HG02943 (cell line): ENCODE measurements around the gene MKRN2.

Experiments
- ATAC-seq: cut with Tn5 transposase; IDR thresholded peaks from one replicate; pipeline ENCODE4 v1.9.1; 2021; ENCODE audit warnings: mild to moderate bottlenecking, low read depth, moderate library complexity; ENCODE audit not compliant: unreplicated experiment

MKRN2 gene

DNA sequence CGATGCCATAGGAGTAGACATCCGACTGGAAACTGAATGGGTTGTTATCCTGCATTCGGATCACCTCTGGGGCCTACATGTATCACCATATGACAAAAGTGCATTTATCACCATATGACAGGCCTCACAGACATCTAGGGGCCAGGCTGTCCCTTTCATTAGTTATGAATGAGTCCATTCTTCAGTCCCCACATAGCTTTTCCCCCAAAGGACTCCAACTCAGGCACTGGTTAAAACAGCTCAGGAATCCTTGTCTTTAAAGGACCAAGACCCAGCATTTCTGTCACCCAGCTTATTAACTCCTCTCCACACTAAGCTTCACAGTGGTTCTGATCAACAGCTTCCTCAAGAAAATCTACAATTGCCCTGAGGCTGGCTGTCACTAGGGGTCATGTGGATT lies 28.3 kb downstream of the MKRN2 start:
- ATAC-seq, result no peak

- ATAC-seq, result no peak
These were observed 29.1 kb downstream of the MKRN2 start for GRCh38 chr3:12585970-12586369.

DNA sequence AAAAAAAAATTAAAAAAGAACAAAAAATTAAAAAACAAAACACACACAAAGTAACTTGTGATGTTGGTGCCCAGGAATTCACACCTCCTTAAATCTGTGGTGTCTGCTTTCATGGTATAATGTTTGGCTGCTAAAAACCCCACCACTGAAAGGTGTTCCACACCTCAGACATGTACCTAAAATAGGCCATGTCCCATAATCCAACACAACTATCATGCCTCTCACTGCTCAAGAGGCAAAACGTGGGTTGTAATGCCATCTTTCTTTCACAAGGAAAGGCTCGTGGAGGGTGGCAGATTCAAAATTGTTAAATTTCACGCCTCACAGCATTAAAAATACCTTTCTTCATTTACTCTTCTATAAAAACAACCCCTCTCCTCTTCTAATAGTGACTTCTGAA lies 29.5 kb downstream of the MKRN2 start:
- no peak for ATAC-seq

GRCh38 chr3:12588039-12589009 lies 31.4 kb downstream of the MKRN2 start:
- ATAC-seq, result no peak

DNA sequence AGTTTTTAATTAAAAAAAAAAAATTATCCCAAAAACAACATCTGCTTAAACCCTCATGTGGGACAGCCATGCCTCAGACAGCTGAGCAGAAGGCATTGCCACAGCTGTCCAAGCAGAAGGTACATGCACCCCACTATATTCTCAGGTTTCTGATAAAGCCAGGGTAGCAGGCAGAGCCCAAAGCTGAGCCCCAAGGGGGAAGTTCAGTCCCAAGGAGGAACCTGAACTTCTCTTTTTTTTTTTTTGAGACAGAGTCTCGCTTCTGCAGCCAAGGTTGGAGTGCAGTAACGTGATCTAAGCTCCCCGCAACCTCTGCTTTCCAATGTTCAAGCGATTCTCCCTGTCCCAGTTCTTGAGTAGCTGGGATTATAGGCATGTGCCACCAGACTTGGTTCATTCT lies 33.2 kb downstream of the MKRN2 start:
- no peak for ATAC-seq

GRCh38 chr3:12591456-12591855 lies 34.6 kb downstream of the MKRN2 start:
- no peak for ATAC-seq

DNA sequence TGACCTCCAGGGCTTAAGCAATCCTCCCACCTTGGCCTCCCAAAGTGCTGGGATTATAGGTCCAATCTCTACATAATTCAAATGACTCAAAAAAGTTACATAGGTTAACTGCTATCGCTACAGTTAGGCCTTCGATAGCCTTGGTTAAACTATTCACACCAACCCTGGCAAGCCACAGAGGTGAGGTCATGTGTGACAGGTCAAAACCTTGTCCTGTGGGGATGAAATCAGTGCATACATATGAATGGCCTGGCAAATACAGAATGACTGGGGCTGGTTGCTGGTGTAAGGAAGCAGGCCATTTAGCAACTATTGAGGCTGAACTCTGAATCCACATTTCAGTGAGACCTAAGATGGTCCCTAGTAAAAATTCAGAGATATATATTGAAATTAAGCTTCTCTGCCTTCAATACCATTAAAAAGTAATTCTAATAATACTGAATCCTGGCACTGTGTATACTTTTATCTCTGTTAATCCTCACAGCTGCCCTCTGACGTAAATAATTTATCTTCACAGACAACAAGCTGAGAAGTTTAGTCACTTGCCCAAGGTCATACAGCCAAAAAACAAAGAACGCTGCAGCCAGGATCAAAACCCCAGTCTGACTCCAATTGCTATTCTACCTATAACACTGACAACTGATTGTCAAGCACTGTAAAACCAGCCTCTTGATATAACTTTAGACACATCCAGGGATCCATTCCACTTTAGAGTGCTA lies 35.3 kb downstream of the MKRN2 start:
- no peak for ATAC-seq

DNA sequence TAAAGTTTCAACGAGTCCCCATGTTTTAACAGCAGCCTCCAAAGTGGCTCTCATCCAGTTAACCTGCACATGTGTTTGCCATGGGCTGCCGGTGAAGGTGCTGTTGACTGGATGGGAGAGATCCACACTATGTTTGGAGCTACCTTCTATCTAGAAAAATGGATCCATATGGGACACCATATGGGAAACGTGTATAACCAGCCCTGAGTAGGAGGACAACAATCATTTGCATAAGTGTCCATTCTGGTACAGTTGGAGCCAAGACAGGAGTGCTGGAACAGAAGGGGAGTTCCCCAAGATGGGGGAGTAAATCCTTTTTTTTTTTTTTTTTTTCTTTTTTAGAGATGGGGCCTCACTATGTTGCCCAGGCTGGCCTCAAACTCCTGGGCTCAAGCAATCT lies 36.6 kb downstream of the MKRN2 start:
- ATAC-seq, result no peak

DNA sequence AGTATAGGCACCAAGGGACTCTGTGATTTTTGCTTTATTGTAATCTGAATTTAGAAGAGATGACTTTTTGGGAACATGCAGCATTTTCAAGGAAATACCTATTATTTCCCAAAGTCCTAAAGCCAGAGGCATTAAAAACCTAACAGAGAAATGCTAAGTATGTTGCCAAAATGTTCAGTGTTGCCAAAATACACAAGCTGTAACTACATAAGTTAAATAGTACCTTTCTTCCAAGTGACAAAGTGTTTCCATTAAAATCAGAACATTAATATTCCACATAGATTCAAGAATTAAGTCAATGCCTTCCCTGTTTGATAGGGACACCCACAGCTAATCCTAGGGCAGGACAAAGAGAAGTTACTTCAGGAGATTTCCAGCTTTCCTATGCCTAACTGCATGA lies 42.0 kb downstream of the MKRN2 start:
- ATAC-seq, result no peak

- no peak for ATAC-seq
These were observed 44.2 kb downstream of the MKRN2 start for GRCh38 chr3:12601072-12601471.

- no peak for ATAC-seq
These were observed 47.1 kb downstream of the MKRN2 start for GRCh38 chr3:12603969-12604368.

GRCh38 chr3:12608376-12608775 lies 51.5 kb downstream of the MKRN2 start:
- ATAC-seq, result no peak

DNA sequence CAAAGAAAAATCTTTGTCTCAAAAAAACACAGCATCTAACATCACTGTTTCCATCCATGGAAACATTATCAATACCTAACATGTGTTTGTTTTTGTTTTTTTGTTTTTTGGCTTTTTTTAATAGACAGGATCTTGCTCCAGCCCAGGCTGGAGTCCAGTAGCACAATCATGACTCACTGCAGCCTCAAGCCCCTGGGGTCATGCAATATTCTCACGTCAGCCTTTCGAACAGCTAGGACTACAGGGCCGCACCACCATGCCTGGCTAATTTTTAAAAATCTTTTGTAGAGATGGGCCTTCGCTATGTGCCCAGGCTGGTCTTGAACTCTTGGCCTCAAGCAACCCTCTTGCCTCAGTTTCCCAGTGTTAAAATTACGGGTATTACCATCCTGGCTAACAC lies 54.2 kb downstream of the MKRN2 start:
- ATAC-seq, result no peak

DNA sequence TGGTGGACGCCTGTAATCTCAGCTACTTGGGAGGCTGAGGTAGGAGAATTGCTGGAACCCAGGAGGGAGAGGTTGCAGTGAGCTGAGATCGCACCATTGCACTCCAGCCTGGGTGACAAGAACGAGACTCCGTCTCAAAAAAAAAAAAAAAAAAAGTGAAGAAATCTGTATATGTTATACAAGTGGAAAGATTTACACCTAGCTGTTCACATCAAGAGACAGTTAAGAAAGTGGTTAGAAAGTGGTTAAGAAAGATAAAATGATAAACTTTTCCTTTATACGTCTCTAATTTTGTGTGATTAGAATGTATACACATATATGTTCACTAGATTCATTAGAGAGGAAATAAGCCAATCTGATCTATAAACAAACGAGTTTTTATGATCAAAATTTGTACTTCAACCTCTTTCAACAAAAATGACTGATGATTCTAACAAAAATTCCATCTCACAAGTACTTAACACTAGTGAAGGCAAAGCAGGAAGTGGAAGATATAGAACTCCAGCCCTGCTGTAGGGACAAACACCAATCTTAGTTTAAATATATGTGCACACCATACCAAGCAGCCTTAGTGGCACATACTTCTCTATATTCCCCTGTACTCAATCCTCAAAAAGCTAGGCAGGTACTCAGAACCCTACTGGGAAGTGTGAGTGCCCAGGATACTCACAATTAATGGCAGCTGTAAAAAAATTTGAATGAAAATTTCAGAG lies 55.8 kb downstream of the MKRN2 start:
- ATAC-seq, result no peak

- no peak for ATAC-seq
These were observed 56.4 kb downstream of the MKRN2 start for GRCh38 chr3:12613250-12613649.

GRCh38 chr3:12615266-12615665 lies 58.4 kb downstream of the MKRN2 start:
- no peak for ATAC-seq

DNA sequence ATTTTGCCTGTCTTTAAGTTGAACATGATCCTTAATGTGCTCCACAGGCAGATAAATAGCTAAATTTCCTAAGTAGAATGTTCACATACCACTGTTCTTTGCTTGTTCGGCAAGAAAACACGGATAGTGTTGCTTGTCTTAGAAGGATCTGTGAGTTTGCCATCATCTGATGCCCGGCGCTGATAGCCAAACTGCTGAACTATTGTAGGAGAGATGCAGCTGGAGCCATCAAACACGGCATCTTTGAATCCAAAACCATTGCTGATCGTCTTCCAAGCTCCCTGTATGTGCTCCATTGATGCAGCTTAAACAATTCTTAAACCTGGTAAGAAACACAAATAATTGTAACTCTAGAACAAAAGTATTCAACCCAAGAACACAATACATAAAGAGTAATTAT lies 61.5 kb downstream of the MKRN2 start:
- ATAC-seq, result no peak

DNA sequence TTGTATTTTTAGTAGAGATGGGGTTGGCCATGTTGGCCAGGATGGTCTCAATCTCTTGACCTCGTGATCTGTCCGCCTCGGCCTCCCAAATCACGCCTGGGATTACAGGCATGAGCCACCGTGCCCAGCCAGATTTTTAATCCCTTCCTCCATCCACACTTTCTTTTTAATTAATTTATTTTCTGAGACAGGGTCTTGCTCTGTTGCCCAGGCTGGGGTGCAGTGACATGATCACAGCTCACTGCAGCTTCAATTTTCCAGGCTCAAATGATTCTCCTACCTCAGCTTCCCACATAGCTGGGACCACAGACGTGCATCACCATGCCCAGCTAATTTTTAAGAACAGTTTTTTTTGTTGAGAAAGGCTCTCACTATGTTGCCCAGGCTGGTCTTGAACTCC lies 63.4 kb downstream of the MKRN2 start:
- no peak for ATAC-seq

DNA sequence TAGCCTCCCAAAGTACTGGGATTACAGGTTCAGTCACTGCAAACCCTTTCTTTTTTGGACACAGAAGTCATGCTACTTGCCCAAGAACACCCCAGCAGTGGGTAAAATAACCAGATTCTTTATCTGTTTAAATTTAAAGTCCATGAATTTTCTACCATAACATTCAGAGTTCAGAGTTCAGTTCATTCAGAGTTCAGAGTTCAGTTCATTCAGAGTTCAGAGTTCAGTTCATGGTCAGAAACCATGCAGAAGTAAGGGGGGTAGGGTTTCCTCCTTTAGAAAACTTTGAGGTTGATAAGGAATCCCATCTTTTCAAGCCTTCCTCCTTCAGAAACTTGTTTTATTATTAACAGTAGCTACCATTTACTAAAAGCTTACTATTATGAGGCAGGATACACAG lies 63.8 kb downstream of the MKRN2 start:
- no peak for ATAC-seq

- ATAC-seq, result no peak
These were observed 65.4 kb downstream of the MKRN2 start for GRCh38 chr3:12622335-12622734.

DNA sequence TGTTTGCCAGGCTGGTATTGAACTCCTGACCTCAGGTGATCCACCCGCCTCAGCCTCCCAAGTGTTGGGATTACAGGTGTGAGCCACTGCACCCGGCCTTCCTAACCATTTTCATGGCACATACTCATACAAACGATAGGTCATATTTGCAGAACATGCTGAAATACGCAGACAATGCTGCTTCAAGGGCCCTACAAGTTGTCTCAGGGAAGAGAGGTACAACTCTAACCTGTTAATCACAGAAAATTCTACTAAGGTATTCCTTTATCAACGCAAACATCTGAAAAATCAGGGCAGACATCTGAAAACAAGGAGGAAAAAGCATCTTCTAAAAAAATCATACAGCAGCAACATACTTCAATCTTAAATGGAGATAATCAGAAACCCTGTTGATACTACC lies 67.2 kb downstream of the MKRN2 start:
- no peak for ATAC-seq
